ENCODE data around the gene POC5.

Gene POC5

GRCh38 chr5:75662061-75662460 is 55.2 kb downstream of the POC5 start:
- no peaks in the 10 kb centered on the region for H3F3A ChIP-seq (ENCODE audit: control insufficient read depth, insufficient read depth)
- no peaks in the 10 kb centered on the region for H4K20me1 ChIP-seq (ENCODE audit: control insufficient read depth, insufficient read depth, low read depth, low read length)
- H3K36me3 ChIP-seq (ENCODE audit: control insufficient read depth, low read length), result no peaks in the 10 kb centered on the region
- H3K9me3 ChIP-seq (ENCODE audit: control insufficient read depth, insufficient read depth, low read length), result no peaks in the 10 kb centered on the region
- H3K4me3 ChIP-seq (ENCODE audit: low read length), result no peak overlapping the region
- H3K79me2 ChIP-seq (ENCODE audit: control insufficient read depth, low read length), result no peaks in the 10 kb centered on the region
- no peak for TF ChIP-seq EZH2phosphoT487 (IDR thresholded peaks at IDR 0.05; ENCODE audit: borderline replicate concordance, low read length)
- TF ChIP-seq, protein P1, sequence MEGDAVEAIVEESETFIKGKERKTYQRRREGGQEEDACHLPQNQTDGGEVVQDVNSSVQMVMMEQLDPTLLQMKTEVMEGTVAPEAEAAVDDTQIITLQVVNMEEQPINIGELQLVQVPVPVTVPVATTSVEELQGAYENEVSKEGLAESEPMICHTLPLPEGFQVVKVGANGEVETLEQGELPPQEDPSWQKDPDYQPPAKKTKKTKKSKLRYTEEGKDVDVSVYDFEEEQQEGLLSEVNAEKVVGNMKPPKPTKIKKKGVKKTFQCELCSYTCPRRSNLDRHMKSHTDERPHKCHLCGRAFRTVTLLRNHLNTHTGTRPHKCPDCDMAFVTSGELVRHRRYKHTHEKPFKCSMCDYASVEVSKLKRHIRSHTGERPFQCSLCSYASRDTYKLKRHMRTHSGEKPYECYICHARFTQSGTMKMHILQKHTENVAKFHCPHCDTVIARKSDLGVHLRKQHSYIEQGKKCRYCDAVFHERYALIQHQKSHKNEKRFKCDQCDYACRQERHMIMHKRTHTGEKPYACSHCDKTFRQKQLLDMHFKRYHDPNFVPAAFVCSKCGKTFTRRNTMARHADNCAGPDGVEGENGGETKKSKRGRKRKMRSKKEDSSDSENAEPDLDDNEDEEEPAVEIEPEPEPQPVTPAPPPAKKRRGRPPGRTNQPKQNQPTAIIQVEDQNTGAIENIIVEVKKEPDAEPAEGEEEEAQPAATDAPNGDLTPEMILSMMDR (IDR thresholded peaks at IDR 0.05; ENCODE audit: low read depth, low read length, poor library complexity, severe bottlenecking), result no peak
- H3K4me1 ChIP-seq (ENCODE audit: control insufficient read depth, low read length), result peaks cover 6% of the 10 kb centered on the region; the same call in 1 of the 2 replicates
- no peaks in the 10 kb centered on the region for H3K9me2 ChIP-seq (replicated peaks; ENCODE audit: control insufficient read depth, low read length)
- no peak overlapping the region for H3K4me2 ChIP-seq (ENCODE audit: low read length)
- no peaks in the 10 kb centered on the region for H3K27me3 ChIP-seq (ENCODE audit: control insufficient read depth, low read length)
- H3K27ac ChIP-seq (ENCODE audit: low read depth, low read length), result no peak overlapping the region

- H3K9me3 ChIP-seq (ENCODE audit: control insufficient read depth, insufficient read depth, low read length), result no peaks in the 10 kb centered on the region
Measured at GRCh38 chr5:75660678-75661465, 56.4 kb downstream of the POC5 start.

GRCh38 chr5:75659791-75660450 is 57.3 kb downstream of the POC5 start:
- TF ChIP-seq, protein P1 (IDR thresholded peaks at IDR 0.05; ENCODE audit: low read depth, low read length, poor library complexity, severe bottlenecking), result no peak
- no peak for TF ChIP-seq EZH2phosphoT487 (IDR thresholded peaks at IDR 0.05; ENCODE audit: borderline replicate concordance, low read length)
- Histone ChIP-seq H3K36me3 (ENCODE audit: control insufficient read depth, low read length) (no peaks in the 10 kb centered on the region), H3K27me3 (ENCODE audit: control insufficient read depth, low read length) (no peaks in the 10 kb centered on the region), H3K4me3 (ENCODE audit: low read length) (no peak overlapping the region), H3K9me3 (ENCODE audit: control insufficient read depth, insufficient read depth, low read length) (no peaks in the 10 kb centered on the region), H3F3A (ENCODE audit: control insufficient read depth, insufficient read depth) (no peaks in the 10 kb centered on the region), H3K4me2 (ENCODE audit: low read length) (no peak overlapping the region), H3K4me1 (ENCODE audit: control insufficient read depth, low read length) (no peaks in the 10 kb centered on the region), H4K20me1 (ENCODE audit: control insufficient read depth, insufficient read depth, low read depth, low read length) (no peaks in the 10 kb centered on the region), H3K9me2 (replicated peaks; ENCODE audit: control insufficient read depth, low read length) (no peaks in the 10 kb centered on the region), H3K79me2 (ENCODE audit: control insufficient read depth, low read length) (no peaks in the 10 kb centered on the region), H3K27ac (ENCODE audit: low read depth, low read length) (no peak overlapping the region)

More at GRCh38 chr5:75660678-75661465, 56.4 kb downstream of the POC5 start:
- no peak overlapping the region for H3K27ac ChIP-seq (ENCODE audit: low read depth, low read length)
- no peaks in the 10 kb centered on the region for H3K9me2 ChIP-seq (replicated peaks; ENCODE audit: control insufficient read depth, low read length)
- TF ChIP-seq EZH2phosphoT487 (IDR thresholded peaks at IDR 0.05; ENCODE audit: borderline replicate concordance, low read length), result no peak
- TF ChIP-seq, protein P1 (IDR thresholded peaks at IDR 0.05; ENCODE audit: low read depth, low read length, poor library complexity, severe bottlenecking), result no peak
- H3F3A ChIP-seq (ENCODE audit: control insufficient read depth, insufficient read depth), result no peaks in the 10 kb centered on the region
- no peak overlapping the region for H3K4me3 ChIP-seq (ENCODE audit: low read length)
- no peaks in the 10 kb centered on the region for H3K79me2 ChIP-seq (ENCODE audit: control insufficient read depth, low read length)
- H3K4me2 ChIP-seq (ENCODE audit: low read length), result no peak overlapping the region
- no peaks in the 10 kb centered on the region for H4K20me1 ChIP-seq (ENCODE audit: control insufficient read depth, insufficient read depth, low read depth, low read length)
- H3K27me3 ChIP-seq (ENCODE audit: control insufficient read depth, low read length), result no peaks in the 10 kb centered on the region
- H3K36me3 ChIP-seq (ENCODE audit: control insufficient read depth, low read length), result no peaks in the 10 kb centered on the region
- H3K4me1 ChIP-seq (ENCODE audit: control insufficient read depth, low read length), result peaks cover 3% of the 10 kb centered on the region; the same call in 1 of the 2 replicates

Data from DOHH2 (cell line).